D721Med (cell line): ENCODE data around the gene AP1AR.

Experiments
- DNase-seq: peaks from one replicate; pipeline ENCODE4 v3.0.0; 2011; ENCODE audit warnings: low spot score; ENCODE audit not compliant: insufficient read length
- FAIRE-seq: peaks from 2 replicates; lab custom pipeline; 2011; peaks lifted over from hg19 to GRCh38; lab: Jason Lieb, UNC
- TF ChIP-seq, protein P1 (sequence below): IDR thresholded peaks from 2 replicates; pipeline ENCODE4 v1.5.1; 2012; ENCODE audit warnings: mild to moderate bottlenecking, control low read depth; ENCODE audit not compliant: insufficient read depth; ENCODE audit errors: missing control alignments

AP1AR gene

DNA sequence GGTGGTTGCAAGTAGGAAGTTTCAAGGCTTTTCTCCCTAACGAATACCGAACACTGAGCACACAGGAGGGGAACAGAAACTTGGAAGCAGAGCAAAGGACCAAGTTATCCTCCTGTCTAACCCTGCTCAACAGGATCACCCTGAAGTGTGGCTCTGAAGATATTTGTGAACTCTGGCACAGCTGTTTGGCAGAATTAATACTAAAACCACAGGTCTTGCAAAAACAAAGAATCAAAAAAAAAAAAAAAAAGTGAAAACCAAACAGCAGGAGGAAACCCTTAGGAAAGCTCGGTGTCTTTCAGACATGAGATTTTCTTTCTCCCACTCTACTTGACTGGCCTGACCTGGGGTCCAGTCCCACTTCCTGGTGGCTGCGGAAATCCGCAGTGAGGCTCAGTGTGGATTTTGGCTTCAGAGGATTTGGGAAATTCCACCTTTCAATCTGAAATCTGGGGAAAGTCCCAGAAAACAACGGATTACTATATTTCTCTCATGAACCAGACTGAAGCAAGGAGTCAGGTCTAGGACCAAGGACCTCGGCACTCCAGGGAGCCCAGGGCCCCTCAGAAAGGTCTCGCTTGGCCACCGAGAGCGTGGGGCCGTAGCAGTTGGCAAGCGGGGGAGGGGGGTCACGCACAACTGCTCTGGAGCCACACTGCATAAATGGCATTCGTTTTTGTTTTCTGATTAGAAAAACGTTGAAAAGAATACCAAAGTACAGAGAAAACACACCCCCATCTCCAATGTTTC, 53.2 kb downstream of the AP1AR start:
- TF ChIP-seq, protein P1, sequence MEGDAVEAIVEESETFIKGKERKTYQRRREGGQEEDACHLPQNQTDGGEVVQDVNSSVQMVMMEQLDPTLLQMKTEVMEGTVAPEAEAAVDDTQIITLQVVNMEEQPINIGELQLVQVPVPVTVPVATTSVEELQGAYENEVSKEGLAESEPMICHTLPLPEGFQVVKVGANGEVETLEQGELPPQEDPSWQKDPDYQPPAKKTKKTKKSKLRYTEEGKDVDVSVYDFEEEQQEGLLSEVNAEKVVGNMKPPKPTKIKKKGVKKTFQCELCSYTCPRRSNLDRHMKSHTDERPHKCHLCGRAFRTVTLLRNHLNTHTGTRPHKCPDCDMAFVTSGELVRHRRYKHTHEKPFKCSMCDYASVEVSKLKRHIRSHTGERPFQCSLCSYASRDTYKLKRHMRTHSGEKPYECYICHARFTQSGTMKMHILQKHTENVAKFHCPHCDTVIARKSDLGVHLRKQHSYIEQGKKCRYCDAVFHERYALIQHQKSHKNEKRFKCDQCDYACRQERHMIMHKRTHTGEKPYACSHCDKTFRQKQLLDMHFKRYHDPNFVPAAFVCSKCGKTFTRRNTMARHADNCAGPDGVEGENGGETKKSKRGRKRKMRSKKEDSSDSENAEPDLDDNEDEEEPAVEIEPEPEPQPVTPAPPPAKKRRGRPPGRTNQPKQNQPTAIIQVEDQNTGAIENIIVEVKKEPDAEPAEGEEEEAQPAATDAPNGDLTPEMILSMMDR = no peak
- no peak for DNase-seq

DNA sequence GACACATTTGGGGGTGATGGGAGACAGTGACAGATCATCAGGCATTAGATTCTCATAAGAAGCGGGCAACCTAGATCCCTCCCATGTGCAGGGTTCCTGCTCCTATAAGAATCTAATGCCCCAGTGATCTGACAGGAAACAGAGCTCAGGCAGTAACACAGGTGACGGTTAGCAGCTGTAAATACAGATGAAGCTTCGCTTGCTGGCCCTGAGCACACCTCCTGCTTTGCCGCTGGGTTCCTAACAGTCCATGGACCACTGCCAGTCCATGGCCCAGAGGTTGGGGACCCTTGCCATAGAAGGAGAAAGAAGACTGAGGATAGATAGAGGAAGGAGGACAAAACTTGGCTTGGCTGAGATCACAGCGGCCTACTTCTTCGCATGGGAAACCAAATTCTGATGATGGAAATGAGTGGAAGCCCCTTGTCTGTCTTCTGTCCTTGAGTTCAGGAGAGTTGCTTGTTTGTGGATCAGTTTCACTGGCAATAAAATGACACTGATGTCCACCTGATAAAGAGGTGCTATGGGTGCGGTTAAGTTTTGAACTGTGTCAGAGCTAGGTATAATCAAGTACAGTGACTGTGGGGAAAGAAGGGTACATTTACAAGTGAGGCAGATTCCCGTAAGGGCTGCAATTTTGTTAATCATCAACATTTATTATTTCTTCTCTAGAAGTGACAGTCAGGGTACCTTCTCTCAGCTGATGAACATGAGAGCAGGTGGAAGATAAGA, 55.8 kb downstream of the AP1AR start:
- DNase-seq (no peak), FAIRE-seq (no peak)
- TF ChIP-seq, protein P1 = no peak

More for the DNA sequence above, 53.2 kb downstream of the AP1AR start:
- FAIRE-seq = no peak

DNA sequence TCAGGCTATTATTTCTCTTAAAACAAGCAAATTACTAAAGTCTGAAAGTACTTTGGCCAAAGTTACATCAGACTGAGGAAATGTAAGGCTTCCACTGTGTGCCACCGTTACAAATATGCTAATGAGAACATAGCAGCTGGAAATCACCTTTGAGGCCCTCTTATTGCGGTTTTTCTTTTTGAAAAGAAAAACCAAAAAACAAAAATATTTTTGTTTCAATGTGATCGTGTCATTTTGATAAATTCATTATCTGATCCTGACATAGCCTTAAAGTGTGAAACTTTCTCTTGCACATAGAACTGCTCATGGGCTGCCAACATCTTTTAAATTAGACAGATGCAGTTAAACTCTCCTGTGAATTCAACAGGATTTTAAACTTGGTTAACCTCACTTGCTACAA, 56.9 kb downstream of the AP1AR start:
- no peak for DNase-seq
- no peak for FAIRE-seq
- TF ChIP-seq, protein P1 = no peak

DNA sequence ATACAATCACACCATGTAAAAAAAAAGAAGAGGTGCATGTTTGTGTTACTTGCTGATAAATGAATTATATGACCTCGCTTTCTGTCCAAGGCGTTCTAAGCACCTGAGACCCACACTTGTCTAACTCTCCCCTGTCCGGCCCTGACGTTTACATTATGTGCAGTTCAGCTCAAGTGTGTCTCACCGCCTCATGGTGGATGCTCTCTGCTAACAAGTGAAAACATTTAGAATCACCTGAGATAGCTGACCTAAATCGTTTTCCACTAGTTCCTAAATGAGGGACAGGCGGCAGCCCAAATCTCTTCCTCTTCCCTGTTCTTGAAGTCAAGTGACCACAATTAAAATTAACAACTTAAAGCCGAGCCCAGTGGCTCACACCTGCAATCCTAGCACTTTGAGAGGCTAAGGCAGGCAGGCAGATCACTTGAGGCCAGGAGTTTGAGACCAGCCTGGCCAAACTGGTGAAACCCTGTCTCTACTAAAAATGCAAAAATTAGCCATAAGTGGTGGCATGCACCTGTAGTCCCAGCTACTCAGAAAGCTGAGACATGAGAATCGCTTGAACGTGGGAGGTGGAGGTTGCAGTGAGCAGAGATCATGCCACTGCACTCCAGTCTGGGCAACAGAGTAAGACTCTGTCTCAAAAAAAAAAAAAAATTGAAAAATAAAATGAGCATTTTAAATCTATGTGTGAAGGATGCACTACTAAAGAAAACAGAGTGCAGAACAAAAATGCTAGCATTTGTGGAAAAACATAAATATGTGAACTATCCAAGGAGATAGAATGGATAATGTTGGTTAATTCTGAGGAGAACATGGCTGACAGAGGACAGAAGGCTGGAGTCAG, 58.0 kb downstream of the AP1AR start:
- TF ChIP-seq, protein P1 = no peak
- DNase-seq = no peak
- no peak for FAIRE-seq

DNA sequence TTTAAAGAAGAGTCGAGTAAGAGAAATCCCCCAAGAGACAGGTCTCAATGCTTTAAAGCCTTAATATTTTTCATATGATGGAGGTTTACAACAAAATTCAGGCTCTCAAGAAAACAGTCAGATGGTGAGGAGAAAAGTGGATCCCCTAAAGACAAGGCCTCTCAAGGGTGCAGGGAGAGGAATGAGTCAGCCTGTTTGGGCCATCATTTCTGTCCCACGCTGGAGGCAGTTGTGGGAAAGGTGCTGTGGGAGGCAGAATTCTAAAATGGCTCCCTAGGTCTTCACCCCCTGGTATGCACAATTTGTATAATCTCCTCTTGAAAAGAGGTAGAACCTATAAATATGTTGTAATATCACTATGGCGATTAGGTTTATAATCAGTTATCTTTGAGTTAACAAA, 58.8 kb downstream of the AP1AR start:
- DNase-seq (no peak), FAIRE-seq (no peak)
- TF ChIP-seq, protein P1 = no peak

DNA sequence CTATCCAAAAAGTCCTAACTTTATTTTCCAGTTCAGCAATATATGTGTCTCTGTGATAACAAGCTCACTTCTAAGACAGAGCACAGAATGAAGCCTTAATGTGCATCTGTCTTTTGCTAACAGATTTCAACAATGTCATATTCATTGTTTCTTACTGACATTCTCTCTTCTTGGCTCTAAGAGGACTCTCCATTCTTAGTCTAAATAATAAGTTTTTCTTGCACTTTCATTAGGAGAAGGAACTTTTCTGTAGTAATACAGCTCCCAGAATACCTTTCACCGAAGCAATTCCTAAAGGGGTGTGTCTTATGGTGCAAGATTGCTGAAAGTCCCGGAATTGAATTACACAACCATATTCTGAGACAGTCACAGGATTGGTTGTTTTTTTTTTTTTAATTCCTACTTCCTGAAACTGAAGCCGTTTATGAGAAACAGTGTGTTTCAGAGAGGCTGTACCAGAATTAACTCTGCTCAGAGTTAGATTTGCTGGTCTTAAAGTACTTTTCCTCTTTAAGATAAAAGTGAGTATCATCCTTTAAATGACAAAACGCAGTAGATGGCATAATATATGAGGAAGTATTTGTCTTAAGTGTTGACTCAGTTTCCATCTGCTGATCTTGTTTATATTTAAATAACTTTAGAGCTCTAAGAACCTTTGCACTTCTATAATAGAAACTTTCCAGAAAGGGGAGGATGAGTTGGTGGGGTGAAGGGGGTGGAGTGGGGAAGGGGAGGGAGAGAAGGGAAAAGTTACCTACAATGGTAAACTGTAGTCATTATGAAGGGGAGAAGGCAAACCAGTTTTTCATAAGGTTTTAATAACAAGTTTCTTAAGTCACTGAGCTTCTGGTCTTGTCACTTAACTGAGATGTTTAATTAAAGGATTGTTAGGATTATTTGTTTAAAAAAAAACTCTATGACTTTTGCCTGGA, 65.6 kb downstream of the AP1AR start, which contains the start of gene ALPK1:
Gene ALPK1, plus strand, starts transcription at position 421 of the 932 bp plus-strand sequence.
- no peak for FAIRE-seq
- TF ChIP-seq, protein P1 = no peak
- DNase-seq = no peak
